ENCODE measurements around the gene ITGA7. TPM values are rescaled to one million over a fixed set of nuclear protein-coding genes. Genes with fewer than 3 reads are reported as not detected.

The ITGA7 gene
- total RNA-seq, 1 experiment from 2014 or later: 4.7 TPM

DNA sequence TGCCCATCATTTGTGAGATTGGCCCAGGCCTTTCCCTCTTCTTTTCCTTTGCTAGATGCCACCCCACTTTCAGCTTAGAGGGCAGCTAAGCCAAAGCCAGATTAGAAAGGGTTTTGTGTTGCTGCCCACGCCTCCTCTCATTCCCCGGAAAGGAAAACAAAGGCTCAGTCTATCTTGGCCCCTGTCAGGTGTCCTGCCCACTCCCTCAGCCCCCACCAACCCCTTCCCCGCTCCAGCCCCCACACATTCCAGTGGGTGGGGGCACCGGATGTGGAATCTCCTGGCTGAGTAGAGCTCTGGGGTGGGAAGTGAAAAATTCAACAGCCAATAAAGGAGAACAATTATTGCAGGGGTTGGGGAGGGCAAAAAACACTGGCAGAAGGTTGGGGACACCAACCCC lies 10.3 kb upstream of the ITGA7 start:
- DNase-seq (ENCODE audit: low spot score): no peak

DNA sequence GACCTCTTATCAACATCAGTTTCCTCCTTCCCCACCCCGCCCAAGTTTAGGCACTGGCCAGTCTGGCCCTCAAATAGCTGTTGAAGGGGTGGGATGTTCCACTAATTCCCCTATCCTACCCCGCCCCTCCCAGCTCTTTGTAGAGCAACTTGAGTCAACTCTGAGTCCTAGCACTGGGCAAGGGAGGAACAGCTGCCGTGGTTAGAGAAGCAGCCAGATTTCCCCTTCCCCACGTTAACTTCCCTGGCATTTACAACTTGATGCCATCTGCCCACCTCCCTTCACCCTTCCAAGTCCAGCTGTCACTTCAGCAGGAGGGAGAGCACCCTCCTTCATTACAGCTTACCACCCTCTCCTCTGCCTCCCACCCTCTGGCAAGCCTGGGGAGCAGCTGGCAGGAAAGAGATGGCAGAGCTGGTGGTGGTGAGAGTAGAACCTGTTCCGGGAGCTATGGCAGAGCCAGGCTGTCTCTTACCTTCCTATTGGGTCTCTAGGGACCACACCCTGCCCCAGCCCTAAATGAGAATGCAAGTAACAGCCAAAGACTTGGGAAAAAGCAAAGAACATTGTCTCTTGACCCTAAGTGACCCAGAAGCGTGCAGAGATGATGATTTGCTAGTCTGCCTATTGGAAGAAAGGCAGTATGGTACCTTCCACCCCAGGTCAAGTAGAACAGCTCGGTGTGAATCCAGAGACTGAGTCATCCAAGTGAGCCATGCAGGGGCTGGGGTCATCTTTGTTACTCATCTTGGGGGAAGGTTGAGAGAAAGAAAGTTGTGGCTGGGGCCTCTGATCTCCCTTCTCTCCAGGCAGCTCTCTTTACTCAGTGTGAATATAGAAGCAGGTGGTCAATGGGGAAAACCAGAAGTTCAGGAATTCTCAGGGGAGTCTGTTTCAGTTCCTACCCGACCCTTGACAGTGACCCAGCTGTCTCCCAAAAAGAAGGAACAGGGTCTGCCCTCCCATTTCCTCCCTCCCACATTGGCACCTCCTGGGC lies 9.6 kb upstream of the ITGA7 start:
- no peak for DNase-seq (ENCODE audit: low spot score)

DNA sequence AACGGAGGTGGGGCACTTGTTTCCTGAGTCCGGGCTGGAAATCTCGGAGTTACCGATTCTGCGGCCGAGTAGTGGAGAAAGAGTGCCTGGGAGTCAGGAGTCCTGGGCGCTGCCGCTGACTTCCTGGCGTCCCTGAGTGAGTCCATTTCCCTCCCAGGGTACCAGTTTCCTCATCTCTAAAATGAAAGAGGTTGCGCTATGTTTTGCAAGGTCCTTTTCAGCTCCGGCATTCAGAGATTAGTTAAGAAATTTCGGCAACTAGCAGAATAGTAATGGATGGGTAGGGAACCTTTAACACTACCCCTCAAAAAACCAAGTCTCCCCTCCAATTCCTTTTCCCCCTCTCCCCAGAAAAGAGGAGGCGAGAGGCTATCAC lies 8.9 kb upstream of the ITGA7 start:
- no peak for DNase-seq (ENCODE audit: low spot score)

- DNase-seq (ENCODE audit: low spot score): peak; percentile 94
Observed at GRCh38 chr12:55715833-55716581, 8.3 kb upstream of the ITGA7 start, which contains the start of gene BLOC1S1. BLOC1S1 (plus strand) TSS chr12:55716046; CDS start chr12:55716052, 6 bp downstream.

- no peak for DNase-seq (ENCODE audit: low spot score)
Observed at GRCh38 chr12:55715169-55715764, 7.6 kb upstream of the ITGA7 start.

DNA sequence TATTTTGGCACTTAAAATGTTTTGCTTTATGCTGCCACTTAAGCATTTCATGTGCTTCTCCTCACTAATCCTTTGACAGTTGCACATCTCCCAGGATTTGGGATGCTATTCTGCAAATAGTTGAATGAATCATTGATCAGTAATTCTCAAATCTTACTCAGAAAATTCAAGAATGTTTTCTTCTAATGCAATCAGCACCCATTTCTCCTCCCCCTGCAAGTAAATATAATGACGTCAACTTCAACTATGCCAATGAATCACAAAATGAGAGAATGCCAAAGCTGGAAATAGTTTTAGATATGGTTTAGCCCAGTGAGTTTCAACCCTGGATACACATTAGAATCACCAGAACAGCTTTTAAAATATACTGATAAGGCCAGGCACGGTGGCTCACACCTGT lies 6.0 kb upstream of the ITGA7 start:
- no peak for DNase-seq (ENCODE audit: low spot score)

DNA sequence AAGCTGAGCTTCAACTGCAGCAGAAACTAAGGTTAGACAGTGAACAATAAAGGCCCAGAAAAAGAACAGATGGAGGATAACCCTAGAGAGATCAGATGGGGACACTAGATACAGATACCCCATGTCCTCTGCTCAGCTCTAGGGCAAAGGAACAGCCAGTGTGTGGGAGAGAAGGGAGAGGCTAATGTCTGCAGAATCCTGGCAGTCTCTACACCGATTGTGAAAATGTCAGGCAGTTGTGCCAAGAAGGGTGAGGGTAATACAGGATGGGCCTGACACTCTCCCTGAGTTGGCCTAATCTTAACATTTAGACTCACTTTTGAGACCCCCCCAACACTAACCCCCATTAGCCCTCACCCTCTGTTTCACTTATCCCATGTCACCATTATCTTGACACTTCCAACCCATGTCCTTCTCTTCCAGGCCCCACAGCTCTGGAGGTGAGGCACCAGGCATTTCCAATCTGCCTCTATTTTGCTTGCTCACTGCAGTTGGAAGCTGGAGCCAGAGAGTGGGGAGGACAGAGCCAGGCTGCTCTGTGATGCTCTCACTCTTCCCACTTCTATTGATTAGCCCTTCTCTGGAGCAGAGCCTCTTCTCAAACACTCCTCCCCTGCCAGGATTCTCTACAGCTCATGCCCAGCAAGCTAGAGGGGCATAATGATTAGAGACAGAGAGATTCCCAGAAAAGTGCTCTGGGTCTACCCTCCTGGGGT lies 5.2 kb upstream of the ITGA7 start:
- DNase-seq (ENCODE audit: low spot score): no peak

- no peak for DNase-seq (ENCODE audit: low spot score)
Observed at GRCh38 chr12:55711786-55712553, 4.3 kb upstream of the ITGA7 start.

DNA sequence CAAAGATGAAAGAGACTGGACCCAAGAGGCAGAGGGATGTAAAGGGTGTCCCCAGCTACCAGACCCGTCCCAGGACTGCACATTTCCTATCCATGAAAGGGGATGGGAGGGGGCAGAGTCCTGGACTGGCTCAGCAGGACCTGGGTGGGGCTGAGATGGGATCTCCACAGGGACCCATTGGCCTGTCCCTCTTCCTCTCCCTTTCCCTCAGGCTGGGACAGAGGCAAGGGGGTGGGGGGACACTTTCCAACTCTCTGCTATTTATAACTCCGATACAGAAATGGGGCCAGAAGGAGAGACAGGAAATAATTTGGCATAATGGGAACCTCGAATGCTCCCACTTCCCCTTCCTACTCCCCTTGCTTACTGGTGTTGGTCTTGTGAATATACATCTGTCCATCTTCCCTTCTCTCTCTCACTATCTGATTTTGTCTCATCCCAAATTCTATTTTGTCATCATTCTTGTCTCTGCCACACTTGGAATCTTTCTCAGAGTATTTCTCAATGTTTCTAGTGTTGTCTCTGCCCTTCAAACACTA lies 1.1 kb upstream of the ITGA7 start:
- DNase-seq (ENCODE audit: low spot score): no peak

- no peak for DNase-seq (ENCODE audit: low spot score)
Observed at GRCh38 chr12:55707219-55707671, 459 bp downstream of the ITGA7 start.

- no peak for DNase-seq (ENCODE audit: low spot score)
Observed at GRCh38 chr12:55706568-55707218, 1.0 kb downstream of the ITGA7 start.

DNA sequence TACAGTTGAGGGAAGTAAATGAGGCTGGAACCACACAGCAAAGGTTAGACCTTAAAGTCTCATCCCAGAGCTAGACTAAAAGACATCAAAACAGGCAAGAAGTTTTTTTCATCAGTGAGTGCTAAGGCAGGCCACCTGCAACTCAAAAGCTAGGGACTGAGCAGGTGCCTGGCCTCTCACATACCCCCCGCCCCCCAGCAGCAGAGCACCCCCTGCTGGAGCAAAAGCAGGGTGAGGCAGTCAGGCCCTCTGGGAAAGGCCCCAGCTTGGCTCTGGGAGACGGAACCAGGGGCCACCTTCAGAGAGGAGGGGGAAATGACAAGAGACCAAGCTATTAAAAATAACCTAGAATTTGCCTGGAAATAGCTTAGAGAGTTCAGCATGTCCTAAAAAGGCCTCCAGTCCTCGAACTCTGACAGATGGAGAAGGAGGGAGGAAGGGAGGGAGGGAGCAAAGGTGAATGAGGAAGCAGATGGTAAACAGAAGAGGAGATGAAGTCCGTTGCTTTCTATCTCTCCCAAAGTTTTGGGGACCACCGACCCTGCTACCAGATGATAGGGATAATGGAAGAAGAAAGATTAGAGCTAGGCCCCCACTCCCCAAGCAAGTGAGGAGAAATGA lies 1.8 kb downstream of the ITGA7 start:
- no peak for DNase-seq (ENCODE audit: low spot score)

- no peak for DNase-seq (ENCODE audit: low spot score)
Observed at GRCh38 chr12:55704824-55705718, 2.6 kb downstream of the ITGA7 start.

DNA sequence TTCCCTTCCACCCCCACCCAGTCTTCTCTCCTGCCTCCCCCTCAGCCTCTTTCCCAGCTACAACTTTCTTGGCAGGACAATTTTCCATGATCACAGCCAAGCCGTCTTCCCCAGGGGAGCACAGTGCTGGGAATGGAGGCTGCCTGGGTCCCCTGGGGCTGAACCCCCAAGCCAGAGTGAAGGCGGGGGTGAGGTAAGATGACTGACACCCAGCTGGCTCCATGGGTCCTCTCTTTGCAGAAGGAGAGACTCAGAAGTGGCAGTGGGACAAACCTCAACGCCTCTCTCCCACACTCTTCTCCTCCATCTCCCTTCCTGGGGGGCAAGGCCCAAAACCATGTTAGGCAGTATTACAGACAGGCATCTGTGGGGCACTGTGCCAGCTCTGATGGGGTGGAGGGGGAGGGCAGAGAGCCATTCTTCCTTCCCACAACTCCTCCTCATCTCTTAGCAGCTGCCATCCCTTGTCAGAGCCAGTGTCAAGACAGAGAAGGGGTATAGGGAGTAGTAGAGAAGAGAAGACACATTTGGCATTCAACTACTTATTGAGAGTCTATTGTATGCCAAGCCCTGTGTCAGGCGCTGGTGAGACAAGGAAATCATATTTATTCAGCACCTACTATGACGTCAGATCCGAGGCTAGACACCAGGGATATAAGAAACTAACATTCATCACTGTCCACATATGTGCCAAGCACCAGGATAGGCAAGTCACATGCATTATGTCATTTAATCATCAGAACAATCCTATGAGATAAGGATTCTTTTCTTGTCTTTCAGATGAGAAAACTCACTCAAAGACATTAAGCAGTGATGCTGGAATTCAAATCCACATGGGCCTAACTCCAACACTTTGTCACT lies 3.6 kb downstream of the ITGA7 start:
- no peak for DNase-seq (ENCODE audit: low spot score)

DNA sequence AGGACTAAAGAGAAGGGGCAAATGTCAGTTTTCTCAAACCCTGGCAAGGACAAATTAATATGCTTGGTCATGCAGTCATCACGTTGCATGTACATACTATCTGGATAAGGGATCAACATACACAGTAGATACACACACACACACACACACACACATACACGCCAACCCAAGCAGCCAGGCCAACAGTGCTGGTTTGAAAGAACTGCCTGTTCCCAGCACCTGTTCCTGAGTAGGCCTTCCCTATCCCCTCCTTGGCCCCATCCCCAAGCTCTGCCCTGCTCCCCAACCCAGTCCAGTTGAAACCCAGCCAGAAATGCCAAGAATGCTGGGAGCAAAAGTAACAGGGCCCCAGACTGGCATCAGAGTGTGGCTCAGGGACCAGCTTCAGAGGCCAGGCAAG lies 4.4 kb downstream of the ITGA7 start:
- DNase-seq (ENCODE audit: low spot score): no peak

DNA sequence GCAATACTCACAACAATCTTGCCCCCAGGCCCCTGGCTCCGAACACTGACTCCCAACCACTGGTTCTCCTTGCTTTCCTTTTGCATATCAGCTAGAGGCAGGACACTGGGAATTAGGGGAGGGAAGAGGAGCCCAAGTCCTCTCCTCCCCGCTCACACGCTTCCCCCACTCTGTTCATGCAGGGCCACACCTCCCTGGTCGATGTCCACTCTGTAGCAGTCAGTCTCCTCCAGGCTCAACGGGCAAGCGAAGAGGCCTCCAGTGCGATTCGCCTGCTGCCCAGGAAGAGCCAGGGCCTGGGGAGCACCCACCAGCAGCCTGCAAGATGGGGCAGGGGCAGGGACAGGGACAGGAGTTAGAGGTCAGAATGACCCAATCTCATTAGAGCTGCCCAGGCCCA lies 4.8 kb downstream of the ITGA7 start:
- DNase-seq (ENCODE audit: low spot score): no peak

GRCh38 chr12:55700255-55701018 lies 7.3 kb downstream of the ITGA7 start:
- DNase-seq (ENCODE audit: low spot score): no peak

Measured in HT-29 (cell line).